Mammary epithelial cell (primary cell): ENCODE data around the gene UCHL3.

Experiments used
- EZH2 ChIP-seq: IDR thresholded peaks from 2 replicates; pipeline ENCODE4 v1.6.1; 2012; ENCODE audit warnings: low read length, inconsistent platforms, borderline replicate concordance
- TF ChIP-seq, protein P1 (sequence below), 2 donors: IDR thresholded peaks in 1 of 2; conservative IDR thresholded peaks in 1 of 2; 2 replicates each; pipeline ENCODE4 v1.5.1; 2011 to 2012; ENCODE audit warnings: inconsistent platforms in 2 of 2, low read length in 2 of 2, mild to moderate bottlenecking in 2 of 2, control low read depth in 1 of 2, low read depth in 1 of 2; ENCODE audit not compliant: insufficient read depth in 1 of 2; ENCODE audit errors: extremely low read depth in 1 of 2

DNA sequence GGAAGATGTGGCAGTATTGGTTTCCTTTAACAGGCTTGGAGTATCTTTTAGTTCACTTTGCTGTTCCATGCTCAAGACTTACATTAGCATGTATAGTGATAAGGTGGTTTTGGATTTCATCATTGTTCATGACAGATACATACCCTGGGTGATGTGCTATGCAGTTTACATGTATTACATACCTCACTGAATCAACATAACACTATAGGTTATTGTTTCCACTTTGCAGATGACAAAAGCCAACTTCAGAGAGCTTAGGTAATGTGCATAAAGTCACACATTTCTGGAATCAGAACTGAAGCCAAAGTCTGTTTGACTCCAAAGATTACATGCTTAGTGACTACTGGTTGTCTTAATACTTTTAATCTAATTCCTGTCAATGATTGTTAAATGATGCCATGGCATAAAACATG lies 19.0 kb upstream of the UCHL3 start:
- TF ChIP-seq, protein P1, sequence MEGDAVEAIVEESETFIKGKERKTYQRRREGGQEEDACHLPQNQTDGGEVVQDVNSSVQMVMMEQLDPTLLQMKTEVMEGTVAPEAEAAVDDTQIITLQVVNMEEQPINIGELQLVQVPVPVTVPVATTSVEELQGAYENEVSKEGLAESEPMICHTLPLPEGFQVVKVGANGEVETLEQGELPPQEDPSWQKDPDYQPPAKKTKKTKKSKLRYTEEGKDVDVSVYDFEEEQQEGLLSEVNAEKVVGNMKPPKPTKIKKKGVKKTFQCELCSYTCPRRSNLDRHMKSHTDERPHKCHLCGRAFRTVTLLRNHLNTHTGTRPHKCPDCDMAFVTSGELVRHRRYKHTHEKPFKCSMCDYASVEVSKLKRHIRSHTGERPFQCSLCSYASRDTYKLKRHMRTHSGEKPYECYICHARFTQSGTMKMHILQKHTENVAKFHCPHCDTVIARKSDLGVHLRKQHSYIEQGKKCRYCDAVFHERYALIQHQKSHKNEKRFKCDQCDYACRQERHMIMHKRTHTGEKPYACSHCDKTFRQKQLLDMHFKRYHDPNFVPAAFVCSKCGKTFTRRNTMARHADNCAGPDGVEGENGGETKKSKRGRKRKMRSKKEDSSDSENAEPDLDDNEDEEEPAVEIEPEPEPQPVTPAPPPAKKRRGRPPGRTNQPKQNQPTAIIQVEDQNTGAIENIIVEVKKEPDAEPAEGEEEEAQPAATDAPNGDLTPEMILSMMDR (conservative IDR thresholded peaks at IDR 0.05 in 1 of 2, IDR thresholded peaks at IDR 0.05 in 1 of 2; ENCODE audit: extremely low read depth in 1 of 2, insufficient read depth in 1 of 2, low read depth in 1 of 2, low read length in 2 of 2): no peak
- TF ChIP-seq EZH2: no peak
